GM19438 (cell line): Measurements from ENCODE around the gene PDGFA.

Source experiments
- ATAC-seq: cut with Tn5 transposase; IDR thresholded peaks from one replicate; pipeline ENCODE4 v1.9.1; 2021; ENCODE audit warnings: low read depth; ENCODE audit not compliant: unreplicated experiment

PDGFA gene

DNA sequence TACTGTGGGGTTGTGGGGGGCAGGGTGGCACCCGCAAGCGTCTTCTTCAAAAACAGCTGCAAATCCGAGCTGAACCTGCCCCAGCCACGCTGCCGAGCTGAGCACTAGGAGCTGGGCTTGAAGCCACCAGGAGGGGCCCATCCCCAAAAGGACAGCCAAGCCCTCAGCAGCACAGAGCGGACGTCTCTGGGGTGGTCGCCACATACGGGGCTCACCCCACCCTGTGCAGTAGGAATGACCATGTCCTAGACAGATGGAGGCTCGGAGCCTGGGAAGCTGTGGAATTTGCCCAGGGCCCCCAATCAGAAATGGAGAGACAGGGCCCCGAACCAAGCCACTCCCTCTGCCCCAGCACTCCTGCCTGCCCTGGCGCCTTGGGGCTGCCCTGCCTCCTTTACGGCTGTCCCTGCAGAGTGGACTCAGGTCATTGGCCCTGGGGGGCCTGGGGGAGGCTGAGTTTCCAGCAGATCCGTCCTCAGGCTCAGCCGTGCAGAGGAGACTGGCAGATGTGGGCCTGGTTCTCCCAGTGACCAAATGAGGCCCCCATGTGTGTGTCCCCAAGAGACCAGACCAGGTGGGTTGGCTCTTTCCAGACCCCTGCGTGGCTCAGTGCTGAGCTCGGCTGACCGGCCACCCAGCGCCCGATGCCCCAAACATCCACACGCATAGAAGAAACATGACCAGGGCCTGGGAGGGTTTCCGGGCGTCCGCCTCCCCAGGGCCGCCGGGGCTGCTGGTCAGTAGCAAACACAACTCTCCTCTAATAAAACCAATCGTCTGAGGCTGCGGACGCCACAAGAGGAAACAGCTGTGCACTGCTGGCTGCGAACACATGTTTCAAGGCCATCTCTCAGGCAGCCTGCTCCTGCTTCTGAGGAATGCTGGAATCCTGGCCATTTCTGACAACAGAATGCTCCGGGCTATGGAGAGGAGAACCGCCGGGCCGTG lies 54.9 kb downstream of the PDGFA start:
- ATAC-seq: no peak

DNA sequence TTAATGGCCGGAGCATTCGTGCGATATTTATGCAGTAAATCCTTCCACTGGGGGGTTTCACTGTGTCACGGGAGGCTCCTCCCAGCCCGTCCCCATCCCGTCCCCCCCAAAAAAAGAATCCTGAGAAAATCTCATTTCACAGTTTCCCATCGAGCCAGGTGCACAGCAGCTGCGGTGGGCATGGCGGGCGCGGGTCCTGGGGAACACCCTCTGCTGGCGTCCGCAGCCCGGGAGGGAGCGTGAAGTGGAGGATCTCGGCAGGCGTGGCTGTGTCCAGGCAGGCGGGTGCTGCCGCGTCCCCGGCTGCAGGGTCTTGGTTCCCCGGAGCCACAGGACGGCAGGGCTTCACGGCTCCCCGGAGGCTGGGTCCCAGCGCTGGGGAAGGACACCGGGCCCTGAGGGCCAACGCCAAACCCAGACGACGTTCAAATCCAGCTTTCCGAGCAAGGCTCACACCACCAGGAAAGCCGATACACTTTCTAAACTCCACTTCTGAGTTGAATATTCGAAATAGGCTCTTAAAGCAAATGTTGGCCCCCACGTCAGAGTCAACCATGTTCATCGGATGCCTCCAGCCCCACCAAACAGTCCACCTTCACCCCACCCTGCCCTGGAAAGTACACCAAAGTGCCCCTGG lies 55.7 kb downstream of the PDGFA start:
- no peak for ATAC-seq

DNA sequence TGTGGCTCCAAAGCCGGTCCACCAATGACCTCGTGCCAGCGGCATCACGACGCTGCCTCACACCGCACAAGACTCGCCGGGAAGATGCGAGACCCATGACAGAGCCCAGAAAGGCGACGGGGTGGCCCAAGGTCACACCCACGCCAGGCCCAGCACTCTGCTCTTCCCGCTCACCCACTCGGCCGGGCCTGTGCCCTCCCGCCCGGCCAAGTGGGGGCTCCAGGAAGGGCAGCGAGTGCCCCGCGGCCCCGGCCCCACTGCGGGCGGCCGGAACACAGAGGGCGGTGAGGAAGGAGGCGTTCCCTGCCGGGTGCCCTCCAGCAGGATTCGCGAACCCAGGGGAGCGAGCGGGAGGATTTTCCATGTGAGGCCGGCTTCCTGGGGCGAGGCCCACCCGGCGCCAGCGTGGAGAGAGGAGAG lies 56.3 kb downstream of the PDGFA start:
- ATAC-seq: no peak

DNA sequence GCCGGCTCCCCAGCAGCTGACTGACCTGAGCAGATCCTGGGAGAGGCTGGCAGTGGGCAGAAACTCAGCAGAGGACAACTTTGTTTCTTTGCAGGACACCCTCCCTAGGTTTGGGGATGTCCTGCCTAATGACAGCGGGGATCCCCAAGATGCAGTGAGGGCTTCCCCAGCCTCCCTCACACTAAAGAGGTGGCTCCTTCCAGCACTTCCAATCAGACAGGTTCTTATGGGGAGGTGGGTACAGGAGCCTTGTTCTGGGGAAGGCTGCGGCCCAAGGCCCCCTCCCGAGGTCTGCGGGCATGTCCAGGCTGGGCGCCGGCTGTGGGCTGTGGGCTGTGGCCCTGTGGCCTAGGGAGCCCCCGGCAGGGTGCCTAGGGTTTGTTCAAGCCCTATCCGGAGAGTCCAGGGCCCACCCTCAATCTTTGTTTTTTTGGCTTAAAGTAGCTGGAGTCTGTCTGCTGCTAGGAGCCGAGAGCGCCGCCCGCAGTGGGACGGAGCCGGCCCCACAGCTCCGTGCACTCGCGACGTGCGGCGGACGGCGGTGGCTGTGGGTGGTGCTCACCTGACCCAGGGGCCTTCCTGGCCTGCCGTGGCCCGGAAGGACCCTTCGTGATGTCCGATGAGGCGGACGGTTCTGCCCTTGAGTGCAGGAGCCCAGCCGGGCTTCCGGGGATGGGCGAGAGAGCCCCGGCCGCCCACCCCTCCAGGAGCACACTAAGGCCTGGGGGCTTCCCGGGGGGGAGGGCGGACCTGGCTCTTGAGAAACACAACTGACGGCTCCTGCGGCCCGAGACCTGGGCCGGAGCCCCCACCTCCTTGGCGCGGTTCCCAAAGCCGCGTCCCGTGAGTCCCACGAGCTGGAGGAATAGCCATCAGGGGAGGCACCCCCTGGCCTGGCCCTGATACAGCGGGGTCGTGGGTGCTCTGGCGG lies 57.2 kb downstream of the PDGFA start:
- no peak for ATAC-seq

DNA sequence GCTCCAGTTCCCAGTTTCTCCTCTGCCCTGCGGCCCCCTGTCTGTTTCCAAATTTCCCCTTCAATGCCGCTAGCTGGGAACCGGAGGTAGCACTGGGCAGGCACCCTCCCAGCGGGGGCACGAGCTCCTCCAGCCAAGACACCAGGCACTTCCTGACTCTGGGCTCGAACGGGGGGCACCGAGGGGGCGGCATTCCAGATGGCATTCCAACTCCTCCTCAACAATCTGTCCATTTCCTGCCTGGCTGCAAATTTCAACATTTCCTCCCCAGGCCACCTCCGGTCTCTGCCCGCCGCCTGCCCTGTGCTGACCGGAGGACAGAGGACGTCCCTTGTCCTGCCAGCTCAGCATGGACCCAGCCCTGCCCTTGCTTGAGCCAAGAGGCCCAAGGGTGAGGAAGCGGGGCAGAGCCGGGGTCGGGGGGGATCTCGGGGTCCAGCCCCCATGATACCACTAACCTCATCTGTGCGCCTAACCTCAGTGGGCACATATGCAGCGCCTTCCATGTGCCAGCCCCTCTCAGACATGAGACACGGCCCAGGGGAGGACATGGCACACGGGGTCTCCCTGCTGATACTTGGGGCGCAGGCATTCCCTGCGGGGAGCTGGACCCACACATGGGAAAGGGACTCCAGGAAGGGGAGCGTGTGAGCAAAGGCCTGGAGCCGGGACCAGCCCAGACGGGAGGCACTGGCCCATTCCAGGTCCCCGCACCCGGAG lies 58.0 kb downstream of the PDGFA start:
- no peak for ATAC-seq

DNA sequence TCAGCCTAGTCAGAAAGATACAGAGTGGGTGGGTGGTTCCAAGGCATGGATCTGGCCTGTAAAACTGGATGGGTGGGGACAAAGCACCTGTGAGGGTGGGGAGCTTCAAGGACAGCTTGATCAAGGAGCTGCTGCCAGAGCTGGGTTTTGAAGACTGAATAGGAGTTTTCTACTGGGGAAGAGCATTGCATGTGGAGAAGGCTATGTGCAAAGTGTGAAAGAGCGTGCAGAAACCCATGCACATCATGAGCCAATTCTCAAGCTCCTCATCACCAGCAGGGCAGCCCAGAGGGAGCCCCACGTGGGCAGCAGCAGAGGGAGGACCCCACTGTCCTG lies 58.6 kb downstream of the PDGFA start:
- no peak for ATAC-seq

DNA sequence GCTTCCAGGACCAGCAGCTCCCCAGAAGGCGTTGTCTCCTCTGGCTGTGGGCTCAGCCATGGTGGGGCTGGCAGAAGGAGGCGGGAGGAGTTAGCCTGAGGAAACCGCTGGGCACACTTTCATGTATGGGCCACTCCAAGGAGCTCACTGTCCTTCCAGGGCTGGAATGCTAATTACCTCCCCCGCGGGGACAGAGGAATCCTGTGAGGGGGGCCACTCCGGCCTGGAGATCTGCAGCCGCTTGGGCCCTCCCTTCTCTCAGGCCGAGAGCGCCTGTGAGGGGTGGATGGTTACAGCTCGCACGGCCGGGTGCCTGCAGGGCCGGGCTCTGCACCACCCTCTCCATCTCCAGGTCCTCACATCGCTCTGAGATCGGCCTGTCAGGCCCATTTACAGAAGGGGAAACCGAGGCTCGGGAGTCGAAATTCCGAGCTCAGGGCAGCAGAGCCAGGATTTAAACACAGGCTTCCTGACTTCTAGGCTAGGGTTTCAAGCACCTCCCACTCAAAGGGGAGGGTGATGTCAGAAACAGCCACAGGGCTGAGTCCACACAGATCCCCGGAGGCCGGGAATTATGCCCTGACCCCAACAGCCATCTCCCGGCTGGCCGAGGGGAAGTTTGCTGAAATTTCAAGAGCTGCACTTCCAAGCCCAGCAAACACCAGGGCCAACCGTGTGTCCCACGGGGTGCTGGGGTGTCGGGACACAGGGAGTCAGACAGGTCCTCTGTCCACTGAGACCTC lies 59.1 kb downstream of the PDGFA start:
- ATAC-seq: no peak

DNA sequence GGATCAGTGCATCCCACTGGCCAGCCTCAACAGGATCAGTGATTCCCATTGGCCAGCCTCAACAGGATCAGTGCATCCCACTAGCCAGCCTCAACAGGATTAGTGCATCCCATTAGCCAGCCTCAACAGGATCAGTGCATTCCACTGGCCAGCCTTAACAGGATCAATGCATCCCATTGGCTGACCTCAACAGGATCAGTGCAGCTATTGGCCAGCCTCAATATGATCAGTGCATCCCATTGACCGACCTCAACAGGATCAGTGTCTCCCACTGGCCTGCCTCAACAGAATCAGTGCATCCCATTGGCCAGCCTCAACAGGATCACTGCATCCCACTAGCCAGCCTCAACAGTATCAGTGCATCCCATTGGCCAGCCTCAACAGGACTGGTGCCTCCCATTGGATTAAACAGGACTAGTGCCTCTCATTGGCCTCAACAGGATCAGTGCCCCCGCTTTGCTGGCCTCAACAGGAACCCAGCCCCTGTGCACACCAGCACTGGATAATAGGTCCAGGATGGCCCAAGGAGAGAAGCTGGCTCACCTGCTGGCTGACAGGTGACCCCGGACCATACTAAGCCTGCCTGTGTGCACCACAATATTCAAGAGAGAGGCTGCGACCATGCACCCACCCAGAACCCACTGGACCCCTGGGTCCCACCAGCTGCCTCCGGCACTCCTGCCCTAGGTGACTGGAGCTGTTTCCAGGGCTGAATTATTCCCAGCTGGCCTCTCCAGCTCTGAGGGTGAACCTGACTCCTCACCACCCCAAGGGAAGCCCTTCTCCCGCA lies 59.9 kb downstream of the PDGFA start:
- no peak for ATAC-seq

DNA sequence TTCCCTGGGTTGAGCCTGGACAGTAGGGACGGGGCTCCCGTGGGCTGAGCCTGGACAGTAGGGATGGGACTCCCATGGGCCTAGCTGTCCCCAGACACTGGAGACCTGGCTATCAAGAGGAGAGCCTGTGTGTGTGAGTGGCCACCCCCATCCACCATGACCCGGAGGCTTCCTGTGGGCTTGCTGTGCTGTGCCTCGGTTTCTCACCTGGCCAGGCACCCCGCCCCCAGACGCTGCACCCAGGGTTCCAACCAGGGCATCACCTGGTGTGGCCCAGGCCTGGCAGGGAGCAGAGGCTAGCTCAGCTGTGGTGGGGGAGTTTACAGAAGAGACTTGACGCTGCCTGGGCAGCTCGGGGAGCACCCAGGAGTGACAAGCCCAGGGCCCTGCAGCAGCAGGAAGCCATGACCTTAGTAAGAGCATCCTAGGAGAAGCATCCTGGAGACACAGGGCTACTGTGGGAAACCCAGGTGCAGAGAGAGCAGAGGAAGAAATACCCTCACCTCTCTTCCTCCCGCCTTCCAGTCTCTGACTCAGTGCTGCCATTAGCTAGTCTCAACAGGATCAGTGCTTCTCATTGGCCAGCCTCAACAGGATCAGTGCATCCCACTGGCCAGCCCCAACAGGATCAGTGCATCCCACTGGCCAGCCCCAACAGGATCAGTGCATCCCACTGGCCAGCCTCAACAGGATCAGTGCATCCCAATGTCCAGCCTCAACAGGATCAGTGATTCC lies 61.0 kb downstream of the PDGFA start:
- ATAC-seq: no peak

DNA sequence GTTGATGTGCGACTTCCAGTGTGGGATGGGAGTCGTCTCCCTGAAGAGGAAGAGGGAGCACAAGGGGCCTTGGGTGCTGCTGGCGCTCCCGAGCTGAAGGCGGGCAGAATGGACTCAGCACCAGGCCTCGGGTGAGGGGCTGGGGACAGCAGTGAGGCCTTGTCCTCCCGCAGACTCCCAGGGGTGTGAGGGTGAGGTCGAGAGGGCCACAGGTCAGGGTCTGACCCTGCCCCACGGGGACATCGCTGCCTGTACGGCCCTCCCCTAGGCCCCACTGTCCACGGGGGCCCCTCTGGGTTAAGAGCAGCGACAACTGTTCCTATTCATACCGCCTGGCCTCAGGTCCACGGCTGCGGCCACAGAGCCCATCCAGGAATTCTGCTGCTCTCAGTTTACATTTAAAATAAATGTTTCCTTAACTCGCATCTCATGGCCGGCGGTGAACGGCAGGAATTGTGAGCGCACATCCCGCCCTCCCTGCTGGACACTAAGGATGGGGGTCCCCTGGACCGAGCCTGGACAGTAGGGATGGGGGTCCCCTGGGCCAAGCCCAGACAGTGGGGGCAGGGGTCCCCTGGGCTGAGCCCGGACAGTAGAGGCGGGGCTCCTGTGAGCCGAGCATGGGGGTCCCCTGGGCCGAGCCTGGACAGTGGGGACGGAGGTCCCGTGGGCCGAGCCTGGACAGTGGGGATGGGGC lies 61.7 kb downstream of the PDGFA start:
- no peak for ATAC-seq

DNA sequence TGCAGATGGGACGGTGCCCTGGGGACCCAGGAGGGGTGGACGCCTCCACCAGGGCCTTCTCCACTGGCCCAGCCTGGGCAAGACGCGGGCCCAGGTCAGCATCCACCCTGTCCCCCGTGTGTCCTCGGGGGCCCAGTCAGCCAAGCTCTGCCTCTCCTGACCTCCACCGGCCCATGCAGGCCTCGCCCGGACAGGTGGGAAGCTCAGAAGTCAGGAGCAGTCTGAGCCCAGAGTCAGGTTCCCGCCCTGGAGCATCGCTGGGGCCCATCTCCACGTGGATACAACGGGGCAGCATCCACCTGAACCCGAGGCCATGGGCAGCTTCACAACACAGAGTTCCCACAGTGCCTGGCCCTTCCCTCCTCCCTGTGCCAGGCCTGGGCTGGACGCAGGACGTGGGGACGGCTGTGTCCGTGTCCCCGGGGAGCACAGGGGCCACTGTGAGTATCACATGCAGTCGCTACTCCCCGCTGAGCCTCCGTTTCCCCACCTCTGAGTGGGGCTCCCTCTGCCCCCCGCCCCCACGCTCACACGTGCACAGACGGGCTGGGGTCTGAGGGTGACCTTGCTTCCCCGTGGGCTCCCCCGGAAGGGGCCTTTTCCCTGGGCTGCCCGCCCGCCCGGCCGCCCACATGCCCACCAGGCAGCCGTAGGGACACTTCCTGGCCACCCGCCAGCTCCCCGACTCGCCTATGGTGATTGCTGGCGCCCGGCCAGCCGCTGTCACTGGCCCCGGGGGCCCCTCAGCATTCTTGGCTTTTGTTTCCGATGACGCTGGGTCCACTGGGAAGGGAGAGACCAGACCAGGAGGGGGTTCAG lies 64.3 kb downstream of the PDGFA start:
- ATAC-seq: no peak

DNA sequence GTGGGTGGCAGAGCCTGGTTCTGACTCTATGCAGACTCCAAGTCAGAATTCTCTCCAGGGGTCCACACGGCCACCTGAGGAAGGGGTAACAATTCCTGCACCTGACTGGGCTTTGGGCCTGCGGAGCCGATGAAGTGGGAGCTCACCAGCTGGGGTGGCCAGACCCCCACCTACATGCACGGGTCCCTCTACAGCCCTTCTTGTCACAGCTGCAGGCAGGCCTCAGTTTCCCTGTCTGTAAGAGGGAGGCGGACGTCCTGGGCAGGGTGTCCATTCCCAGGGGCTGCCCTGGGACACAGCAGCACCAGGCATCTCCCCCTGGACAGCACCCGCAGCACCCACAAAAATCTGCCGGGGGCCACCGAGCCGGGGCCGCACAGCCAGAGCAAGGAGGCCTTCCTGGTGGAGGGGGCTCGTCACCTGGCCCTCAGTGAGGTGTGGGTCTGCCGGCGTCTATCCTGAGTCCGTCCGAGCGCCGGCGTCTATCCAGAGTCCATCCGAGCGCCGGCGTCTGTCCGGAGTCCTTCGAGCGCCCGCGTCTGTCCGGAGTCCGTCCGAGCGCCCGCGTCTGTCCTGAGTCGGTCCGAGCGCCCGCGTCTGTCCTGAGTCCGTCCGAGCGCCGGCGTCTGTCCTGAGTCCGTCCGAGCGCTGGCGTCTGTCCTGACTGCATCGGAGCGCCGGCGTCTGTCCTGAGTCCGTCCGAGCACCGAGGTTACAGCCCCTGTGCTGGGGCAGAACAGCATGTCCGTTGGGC lies 65.1 kb downstream of the PDGFA start:
- ATAC-seq: no peak

DNA sequence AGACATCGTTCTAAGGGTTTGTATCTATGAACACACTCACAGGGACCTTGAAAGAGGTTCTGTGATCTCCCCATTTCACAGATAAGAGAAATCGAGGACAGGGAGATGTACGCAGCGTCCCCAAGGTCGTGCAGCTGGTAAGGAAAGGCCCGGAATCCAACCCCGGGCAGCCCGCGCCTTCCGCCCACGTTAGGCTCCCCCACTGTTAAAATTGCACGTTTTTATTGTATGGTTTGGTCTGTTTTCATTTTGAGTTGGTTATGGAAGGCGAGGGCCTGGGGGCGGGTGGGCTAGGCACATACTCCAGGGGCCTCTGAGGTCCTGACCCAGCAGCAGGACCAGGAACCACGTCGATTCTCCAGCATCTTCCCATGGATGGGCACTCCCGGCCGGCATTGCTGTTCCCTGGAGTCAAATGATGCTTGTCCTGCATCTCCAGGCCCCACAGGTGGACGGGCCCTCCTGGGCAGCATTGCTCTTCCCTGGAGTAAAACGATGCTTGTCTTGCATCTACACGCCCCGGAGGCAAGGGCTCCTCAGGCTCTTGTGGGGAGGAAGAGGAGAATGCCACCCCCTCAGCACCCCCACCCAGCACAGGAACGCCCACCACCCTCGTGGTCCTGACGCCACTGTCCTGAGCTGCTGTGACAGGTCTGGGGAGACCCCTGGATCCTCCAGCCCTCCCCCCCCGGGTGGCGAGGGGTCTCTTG lies 65.9 kb downstream of the PDGFA start:
- ATAC-seq: no peak

DNA sequence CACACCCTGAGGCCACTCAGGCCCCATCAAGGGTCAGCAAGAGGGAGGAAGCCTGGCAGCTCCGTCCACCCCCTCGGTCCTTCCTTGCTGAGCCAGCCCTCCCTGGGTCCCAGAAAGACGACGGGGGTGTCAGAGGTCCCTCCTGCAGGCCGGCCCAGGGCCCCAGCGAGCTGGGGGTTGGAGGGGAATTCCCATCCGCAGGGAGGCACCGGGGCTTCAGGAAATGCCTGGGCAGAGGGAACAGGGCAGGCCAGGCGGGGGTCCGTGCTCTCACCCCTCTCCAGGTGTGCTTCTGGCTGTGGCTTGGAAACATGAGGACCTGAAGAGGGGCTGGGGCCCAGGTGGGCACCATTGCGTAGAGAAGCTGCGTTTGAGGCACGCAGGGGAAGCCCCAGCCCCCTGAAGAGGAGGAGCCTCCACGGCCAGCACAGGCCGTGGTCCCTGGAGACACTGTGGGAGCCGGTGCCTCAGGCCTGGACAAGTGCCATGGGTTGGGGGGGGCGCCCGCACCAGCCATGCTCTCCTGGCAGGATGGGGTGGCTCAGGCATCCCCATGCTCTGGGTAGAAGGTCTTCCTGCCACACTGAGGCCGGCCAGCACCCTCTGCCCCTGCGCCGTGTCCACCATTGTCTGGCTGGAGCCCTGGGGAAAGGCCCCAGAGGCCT lies 66.7 kb downstream of the PDGFA start:
- ATAC-seq: no peak

DNA sequence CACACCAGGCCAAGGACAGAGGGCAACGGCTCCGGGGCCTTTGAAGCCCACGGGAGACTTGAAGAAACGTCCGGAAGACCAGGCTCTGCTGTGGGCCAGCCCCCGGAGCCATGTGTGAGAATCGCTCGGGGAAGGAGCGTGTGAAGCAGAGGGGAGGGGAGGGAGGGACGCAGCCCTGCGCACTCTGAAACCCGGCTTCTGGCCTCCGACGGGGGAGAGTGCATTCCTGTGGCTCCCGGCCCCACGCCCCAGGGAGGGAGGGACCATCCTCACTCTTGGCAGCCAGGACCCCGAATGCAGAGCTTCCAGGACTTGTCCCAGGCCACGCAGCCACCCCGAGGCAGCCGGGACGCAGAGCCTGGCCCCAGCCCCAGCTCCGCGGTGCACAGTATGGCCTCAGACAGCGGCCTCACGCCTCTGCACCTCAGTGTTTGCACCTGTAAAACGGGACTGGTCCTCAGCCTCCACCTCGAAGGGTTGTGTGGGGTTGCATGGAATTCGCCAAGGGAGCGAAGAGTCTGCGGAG lies 67.4 kb downstream of the PDGFA start:
- ATAC-seq: no peak
